ENCODE results near the gene AVPI1.
"Not testable (repeated sequence)": the region's sequence is repeated elsewhere in the genome, so short reads cannot be mapped to it uniquely, and the experiment has no call there.

Gene AVPI1

GRCh38 chr10:97711640-97712572 is 24.9 kb upstream of the AVPI1 start:
- no peak for DNase-seq (ENCODE audit: low read depth in 2 of 2)

GRCh38 chr10:97708976-97709946 is 22.2 kb upstream of the AVPI1 start:
- no peak for DNase-seq (ENCODE audit: low read depth in 2 of 2)

DNA sequence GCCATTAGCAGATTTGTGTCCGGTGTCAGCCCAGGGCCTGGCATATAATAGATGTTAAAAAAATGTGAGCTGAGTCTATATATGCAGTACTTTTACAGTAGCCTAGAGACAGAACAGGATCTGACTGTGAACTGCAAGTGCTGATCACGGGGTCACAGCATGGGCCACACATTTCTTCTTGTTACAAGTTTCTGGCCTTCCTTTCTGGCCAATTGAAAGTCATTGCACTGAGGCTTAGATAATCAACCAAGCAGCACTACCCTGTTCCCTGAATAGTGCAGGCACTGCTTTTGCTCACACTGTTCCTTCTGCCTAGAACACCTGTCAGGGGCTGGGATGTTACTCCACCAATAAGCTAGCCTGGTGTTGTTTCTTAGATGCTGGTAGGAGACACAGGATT is 21.1 kb upstream of the AVPI1 start:
- DNase-seq (ENCODE audit: low read depth in 2 of 2) = no peak

GRCh38 chr10:97707134-97707861 is 20.3 kb upstream of the AVPI1 start:
- DNase-seq (ENCODE audit: low read depth in 2 of 2) = no peak

GRCh38 chr10:97705006-97705670 is 18.1 kb upstream of the AVPI1 start:
- DNase-seq (ENCODE audit: low read depth in 2 of 2) = no peak

- no peak for DNase-seq (ENCODE audit: low read depth in 2 of 2)
Observed at GRCh38 chr10:97704341-97704740, 17.3 kb upstream of the AVPI1 start.

DNA sequence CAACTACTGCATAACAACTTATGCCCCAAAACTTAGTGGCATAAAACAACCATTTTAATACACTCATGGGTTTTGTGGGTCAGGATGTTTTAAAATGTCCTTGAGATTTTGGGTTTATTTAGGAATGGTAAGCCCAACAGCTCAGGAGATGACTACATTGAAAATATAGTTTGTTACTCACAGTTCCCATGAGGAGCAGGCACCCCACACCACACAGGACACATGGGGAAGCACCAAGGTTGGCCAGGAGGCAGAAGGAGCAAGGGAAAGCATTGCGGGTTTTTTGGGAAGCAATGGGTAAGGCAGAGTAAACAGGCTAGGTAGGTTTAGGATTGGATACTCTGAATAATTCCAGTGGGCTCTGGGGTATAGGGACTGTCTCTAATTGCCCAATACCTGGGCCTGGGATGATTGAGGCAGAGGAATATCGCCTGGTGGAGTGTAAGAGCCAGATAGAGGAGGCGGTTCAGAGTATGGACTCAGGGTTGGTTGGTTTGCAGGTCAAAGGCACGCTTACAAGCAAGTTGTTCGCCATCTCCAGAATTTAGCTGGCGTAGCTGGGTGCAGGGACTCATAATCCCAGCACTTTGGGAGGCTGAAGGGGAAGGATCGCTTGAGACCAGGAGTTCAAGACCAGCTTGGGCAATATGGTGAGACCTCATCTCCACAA is 16.5 kb upstream of the AVPI1 start:
- no peak for DNase-seq (ENCODE audit: low read depth in 2 of 2)

GRCh38 chr10:97701438-97702069 is 14.5 kb upstream of the AVPI1 start:
- DNase-seq (ENCODE audit: low read depth in 2 of 2) = no peak

GRCh38 chr10:97698072-97698655 is 11.1 kb upstream of the AVPI1 start:
- not testable (repeated sequence) for DNase-seq (ENCODE audit: low read depth in 2 of 2)

GRCh38 chr10:97690133-97690532 is 3.1 kb upstream of the AVPI1 start:
- DNase-seq (ENCODE audit: low read depth in 2 of 2) = no peak

- DNase-seq (ENCODE audit: low read depth in 2 of 2) = no peak
Observed at GRCh38 chr10:97689559-97690020, 2.5 kb upstream of the AVPI1 start.

- no peak for DNase-seq (ENCODE audit: low read depth in 2 of 2)
Observed at GRCh38 chr10:97687785-97688781, 1.0 kb upstream of the AVPI1 start.

- no peak for DNase-seq (ENCODE audit: low read depth in 2 of 2)
Observed at GRCh38 chr10:97686301-97686961, 610 bp downstream of the AVPI1 start.

DNA sequence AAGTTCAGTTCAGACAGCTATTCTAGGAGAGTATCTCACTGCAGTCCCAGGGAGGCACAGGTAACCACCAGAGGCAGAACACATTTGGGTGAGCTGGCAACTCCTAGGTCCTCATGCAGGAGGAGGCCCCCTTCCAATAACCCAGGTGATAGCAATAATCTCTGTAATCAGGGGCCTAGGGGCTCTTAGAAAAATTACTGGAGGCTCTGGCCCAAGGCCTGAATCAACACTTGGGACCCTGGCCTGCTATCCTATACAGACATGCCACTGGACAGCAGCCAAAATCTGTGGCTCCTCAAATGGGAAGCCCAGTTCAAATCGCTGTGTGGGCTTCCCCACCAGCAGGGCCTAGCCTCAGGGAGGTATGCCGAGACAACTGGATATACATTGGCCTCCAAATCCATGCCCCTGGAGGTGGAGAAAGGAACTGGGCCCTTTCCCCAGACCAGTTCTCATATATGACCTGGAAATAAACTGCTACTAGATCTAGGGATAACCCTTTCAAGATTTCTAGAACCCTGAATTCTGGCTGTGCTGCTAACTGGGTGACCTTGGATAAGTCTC is 1.6 kb downstream of the AVPI1 start:
- no peak for DNase-seq (ENCODE audit: low read depth in 2 of 2)

DNA sequence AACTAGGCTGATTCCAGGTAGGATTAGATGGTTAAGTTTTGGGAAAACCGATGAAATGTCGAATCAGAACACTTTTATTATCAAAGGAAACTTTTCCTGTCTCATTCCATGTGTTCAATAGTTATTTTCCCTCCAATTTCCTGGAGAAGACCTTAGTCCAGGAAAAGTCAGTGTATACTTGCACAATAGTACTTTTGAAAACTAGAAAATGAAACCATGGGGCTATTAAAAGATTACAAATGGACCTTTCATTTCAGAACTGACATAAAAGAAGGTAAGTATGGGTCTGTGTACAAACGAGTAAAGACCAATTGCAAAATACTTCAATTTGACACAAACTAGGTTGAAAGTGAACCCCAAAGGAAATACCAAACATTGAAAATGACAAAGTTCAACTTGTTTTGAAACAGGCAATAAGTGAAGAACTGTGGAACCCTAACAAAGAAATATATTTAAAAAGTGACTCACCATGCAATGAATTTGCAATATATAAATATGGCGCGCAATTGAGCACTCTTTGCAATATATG is 2.1 kb downstream of the AVPI1 start:
- no peak for DNase-seq (ENCODE audit: low read depth in 2 of 2)

DNA sequence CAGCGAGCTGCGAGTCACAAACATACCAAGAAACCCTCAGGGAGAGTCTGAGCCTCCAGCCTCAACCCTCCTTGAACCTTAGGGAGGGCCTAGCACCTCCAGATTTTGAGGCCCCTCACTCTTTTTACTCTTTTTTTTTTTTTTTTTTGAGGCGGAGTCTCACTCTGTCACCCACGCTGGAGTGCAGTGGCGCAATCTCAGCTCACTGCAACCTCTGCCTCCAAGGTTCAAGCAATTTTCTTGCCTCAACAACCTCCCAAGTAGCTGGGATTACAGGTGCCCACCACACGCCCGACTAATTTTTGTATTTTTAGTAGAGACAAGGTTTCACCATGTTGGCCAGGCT is 2.7 kb downstream of the AVPI1 start:
- not testable (repeated sequence) for DNase-seq (ENCODE audit: low read depth in 2 of 2)
